NCI-H69 (cell line): Measurements from ENCODE around the gene TTC17.
"Not testable (repeated sequence)": the region's sequence is repeated elsewhere in the genome, so short reads cannot be mapped to it uniquely, and the experiment has no call there.

ENCODE experiments used
- DNase-seq: peaks from one replicate; lab custom pipeline; 2025; lab: John Stamatoyannopoulos, UW

TTC17 gene, protein sequence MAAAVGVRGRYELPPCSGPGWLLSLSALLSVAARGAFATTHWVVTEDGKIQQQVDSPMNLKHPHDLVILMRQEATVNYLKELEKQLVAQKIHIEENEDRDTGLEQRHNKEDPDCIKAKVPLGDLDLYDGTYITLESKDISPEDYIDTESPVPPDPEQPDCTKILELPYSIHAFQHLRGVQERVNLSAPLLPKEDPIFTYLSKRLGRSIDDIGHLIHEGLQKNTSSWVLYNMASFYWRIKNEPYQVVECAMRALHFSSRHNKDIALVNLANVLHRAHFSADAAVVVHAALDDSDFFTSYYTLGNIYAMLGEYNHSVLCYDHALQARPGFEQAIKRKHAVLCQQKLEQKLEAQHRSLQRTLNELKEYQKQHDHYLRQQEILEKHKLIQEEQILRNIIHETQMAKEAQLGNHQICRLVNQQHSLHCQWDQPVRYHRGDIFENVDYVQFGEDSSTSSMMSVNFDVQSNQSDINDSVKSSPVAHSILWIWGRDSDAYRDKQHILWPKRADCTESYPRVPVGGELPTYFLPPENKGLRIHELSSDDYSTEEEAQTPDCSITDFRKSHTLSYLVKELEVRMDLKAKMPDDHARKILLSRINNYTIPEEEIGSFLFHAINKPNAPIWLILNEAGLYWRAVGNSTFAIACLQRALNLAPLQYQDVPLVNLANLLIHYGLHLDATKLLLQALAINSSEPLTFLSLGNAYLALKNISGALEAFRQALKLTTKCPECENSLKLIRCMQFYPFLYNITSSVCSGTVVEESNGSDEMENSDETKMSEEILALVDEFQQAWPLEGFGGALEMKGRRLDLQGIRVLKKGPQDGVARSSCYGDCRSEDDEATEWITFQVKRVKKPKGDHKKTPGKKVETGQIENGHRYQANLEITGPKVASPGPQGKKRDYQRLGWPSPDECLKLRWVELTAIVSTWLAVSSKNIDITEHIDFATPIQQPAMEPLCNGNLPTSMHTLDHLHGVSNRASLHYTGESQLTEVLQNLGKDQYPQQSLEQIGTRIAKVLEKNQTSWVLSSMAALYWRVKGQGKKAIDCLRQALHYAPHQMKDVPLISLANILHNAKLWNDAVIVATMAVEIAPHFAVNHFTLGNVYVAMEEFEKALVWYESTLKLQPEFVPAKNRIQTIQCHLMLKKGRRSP

GRCh38 chr11:43358801-43359421 is at the start of gene TTC17:
Gene TTC17 (plus strand): TSS chr11:43358920. CDS start chr11:43358955, 35 bp downstream.
- DNase-seq, result peak; percentile 98

DNA sequence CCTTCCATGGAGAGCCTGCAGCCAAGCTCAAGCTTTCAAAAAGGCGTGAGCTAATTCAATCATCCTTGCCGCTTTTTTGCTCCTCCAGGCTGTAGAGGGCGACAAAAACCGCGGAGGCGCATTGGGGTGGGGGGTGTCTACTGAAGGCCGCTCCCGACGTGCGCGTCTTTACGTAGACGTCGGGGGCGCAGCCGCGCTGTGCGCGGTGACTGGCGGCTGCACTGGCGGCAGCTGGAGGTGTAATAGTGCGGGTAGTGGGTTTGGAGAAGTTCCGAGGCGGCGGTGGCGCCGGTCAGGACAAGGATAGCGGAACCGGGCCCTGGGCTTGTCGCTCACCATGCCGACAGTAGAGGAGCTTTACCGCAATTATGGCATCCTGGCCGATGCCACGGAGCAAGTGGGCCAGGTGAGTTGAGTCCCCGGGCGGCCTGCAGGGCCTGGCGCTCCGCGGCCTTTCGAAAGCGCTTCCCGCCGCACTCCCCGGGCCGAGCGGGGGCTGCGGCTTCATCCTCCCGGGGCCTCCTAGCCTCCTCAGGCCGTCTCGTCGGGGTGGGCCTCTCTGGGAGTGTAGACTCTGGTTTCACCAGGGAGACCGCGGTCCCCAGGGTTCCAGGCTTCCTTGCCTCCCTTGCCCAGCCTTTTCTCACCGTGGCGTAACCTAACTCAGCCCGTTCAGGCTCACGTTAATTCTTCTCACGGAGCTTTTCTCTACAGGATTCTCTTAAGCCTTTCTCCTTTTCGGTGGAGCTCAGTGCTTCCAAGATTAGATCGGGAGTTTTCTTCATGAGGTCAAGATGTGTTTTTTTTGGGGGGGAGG is 46.7 kb upstream of the TTC17 start, which contains the start of gene API5:
TSS of gene API5 (plus strand) at position 206 of the 817 bp plus-strand sequence. CDS start at position 338, 132 bp downstream.
- DNase-seq, result peak; percentile 99

- DNase-seq, result no peak
Observed at GRCh38 chr11:43315966-43316365, 42.8 kb upstream of the TTC17 start.

GRCh38 chr11:43316451-43316850 is 42.3 kb upstream of the TTC17 start:
- DNase-seq, result no peak

GRCh38 chr11:43327987-43328386 is 30.7 kb upstream of the TTC17 start:
- peak; percentile 20 for DNase-seq

DNA sequence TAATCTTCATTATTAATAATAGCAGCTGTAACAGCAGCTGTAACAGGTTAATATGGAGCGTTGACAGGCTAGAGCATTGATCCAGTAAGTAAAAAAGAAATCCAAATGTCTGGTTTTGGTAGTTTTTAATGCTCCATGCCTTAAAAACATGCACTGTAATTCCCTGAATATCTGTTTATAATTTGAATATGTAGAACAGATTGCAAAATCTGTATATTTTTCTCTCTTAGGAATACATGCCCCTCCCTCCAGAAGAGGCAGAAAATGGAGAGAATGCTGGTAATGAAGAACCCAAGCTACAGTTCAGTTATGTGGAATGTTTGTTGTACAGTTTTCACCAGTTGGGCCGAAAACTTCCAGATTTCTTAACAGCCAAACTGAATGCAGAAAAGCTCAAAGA is 30.2 kb upstream of the TTC17 start:
- DNase-seq, result no peak

DNA sequence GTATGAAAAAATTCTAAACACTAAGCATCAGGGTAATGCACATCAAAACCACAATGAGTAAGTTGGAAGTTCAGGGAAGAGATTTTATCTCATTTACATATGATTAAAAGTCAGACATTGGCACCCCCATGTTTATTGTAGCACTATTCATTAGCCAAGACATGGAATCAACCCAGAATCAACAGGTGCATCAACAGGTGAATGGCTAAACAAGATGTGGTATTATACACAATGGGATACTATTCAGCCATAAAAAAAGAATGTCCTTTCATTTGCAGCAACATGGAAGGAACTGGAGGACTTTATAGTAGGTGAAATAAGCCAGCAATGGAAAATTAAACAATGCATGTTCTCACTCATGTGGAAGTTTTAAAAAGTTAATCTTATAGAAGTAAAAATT is 17.6 kb upstream of the TTC17 start:
- DNase-seq, result no peak

DNA sequence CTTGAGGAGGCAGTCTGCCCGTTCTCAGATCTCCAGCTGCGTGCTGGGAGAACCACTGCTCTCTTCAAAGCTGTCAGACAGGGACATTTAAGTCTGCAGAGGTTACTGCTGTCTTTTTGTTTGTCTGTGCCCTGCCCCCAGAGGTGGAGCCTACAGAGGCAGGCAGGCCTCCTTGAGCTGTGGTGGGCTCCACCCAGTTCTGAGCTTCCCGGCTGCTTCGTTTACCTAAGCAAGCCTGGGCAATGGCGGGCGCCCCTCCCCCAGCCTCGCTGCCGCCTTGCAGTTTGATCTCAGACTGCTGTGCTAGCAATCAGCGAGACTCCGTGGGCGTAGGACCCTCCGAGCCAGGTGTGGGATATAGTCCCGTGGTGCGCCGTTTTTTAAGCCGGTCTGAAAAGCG is 7.3 kb upstream of the TTC17 start:
- DNase-seq, result not testable (repeated sequence)

- DNase-seq, result no peak
Observed at GRCh38 chr11:43354311-43354710, 4.4 kb upstream of the TTC17 start.

GRCh38 chr11:43356336-43356735 is 2.4 kb upstream of the TTC17 start:
- DNase-seq, result no peak

GRCh38 chr11:43358279-43358800 is 380 bp upstream of the TTC17 start:
- DNase-seq, result peak; percentile 47

DNA sequence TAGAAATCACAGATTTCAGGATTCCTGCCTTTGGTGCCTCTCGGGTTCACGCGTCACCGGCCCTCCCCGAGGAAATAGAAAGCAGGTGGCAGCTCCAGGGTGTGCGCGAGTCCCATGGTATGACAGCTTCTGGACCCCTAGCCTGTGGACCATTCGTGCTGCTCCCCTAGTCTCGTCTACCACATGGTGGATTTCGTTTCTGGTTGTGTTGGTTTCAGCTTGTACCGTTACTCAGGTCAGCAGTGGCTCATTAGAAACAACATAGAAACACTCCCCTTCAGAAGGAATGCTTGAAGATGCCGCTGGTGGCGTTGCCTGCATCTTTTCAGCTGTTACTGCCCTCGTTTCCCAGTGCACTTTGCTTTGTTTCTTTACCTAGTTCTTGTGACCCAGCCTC is 700 bp downstream of the TTC17 start:
- DNase-seq, result peak; percentile 69

DNA sequence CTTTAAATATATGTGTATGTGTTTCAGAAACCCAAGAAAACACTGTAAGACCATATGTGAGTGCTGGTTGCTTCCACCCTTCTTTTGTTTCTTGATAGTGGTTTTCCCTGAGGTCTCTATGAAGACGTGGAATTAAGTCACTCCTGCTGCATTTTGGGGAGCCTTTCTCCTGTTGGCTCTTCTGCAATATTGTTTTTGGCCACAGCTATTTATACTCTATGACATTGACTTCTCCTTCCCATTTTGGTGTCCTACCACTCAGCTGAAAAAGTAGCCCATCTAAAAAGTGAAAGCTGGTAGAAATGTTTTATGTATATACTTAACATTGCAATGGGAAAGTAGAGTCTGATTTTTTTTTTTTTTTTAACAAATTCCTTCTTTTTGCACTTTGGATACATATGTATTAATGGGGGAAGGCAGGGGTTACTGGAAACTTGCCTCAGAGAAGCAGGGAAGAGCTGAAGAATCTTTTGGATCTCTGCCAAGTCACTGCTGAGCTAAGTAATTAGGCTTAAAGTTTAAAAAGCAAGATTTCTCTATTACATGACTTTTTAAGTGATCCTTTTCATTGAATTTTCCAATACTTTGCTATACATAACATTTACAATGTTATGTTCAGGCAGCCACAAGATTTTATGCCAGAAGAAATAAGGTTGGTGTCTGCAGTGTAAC is 1.8 kb downstream of the TTC17 start:
- peak; percentile 28 for DNase-seq

DNA sequence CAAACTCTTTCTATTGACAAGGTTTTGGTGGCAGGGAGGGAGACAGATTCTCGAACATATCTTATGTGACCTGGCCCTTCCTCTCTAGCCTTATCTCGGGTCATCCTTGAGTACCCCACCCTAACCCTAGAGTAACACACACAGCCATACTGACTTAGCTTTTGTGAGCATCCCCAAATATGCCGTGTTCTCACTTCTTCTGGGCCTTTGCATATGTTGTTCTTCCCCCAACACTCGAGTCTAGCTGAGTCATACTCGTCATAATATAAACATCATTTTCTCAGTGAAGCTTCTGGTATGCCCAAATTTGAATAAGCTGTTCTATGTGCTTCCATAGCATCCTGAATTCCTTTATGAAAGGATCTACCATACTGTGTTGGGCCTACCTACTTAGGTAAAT is 8.0 kb downstream of the TTC17 start:
- no peak for DNase-seq

DNA sequence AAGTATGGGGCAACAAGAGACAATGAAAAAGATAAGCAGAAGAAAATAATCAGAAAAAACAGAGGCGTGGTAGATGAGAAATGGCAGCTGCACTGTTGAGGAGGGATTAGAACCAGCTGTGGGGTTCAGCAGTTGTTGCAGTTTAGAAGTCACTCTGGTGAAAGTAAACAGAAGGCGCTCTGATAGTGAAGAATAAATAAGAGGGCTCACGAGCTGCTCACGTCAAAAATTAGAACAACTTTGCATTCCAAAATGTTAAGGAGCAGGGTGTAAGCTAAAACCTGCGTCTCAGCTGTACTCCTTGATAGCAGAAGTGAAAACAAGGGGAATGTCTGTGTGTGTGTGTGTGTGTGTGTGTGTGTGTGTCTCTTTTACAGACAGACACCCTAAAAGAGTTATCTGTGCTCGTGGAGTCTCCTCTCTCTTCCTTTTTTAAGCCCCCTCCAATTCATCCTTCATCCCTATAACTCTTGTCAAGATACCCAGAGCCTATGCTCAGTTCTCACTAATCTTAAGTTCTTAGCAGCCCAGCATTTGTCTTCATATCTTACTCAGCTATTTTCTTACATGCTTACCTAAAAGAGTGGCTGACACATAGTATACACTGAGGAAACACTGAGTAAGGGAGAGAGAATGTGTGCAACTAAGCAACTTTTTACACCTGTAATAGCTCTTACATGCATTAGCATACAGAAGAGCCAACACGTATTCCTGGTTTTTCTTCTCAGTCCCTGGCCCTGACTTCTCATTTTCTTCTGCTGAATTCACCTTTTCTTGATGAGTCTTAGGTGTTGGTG is 8.9 kb downstream of the TTC17 start:
- DNase-seq, result no peak

GRCh38 chr11:43376065-43376464 is 17.3 kb downstream of the TTC17 start:
- no peak for DNase-seq

- DNase-seq, result no peak
Observed at GRCh38 chr11:43376594-43376993, 17.9 kb downstream of the TTC17 start.

DNA sequence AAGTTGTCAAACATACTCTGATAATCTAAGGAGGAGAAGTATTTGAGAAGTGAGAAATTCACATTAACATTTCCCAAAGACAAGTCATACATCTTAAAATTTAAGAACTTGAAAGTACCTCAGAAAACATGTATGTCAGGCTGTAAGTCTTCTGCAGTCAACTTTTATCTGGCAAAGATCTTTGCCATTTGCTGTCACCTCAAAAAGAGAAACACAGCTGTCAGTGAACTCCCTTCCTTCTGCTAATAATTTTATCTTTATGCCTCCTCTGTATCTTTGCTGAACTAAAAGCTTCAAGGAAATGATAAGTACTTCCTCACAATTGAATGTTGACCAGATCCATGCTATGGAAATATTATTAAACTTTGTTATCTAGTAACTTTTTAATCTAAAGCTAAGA is 18.7 kb downstream of the TTC17 start:
- no peak for DNase-seq

GRCh38 chr11:43378897-43379296 is 20.2 kb downstream of the TTC17 start:
- no peak for DNase-seq
